SH-SY5Y (cell line): Measurements from ENCODE around the gene ST3GAL3.

Experiments
- GATA2 ChIP-seq: IDR thresholded peaks from 2 replicates; pipeline ENCODE4 v1.6.1; 2011; ENCODE audit warnings: mild to moderate bottlenecking, low read depth, low read length
- GATA3 ChIP-seq: IDR thresholded peaks from 2 replicates; pipeline ENCODE4 v1.6.1; 2011; ENCODE audit warnings: low read depth, mild to moderate bottlenecking, low read length, moderate library complexity

GRCh38 chr1:43847882-43848281, 140.5 kb downstream of the ST3GAL3 start:
- no peak for TF ChIP-seq GATA2
- TF ChIP-seq GATA3, result no peak
